GM04504 (cell line): ENCODE measurements around the gene CCDC40.

Source experiments
- DNase-seq: peaks from one replicate; pipeline ENCODE4 v3.0.0-alpha.2; 2012; ENCODE audit warnings: low read depth

Gene CCDC40

DNA sequence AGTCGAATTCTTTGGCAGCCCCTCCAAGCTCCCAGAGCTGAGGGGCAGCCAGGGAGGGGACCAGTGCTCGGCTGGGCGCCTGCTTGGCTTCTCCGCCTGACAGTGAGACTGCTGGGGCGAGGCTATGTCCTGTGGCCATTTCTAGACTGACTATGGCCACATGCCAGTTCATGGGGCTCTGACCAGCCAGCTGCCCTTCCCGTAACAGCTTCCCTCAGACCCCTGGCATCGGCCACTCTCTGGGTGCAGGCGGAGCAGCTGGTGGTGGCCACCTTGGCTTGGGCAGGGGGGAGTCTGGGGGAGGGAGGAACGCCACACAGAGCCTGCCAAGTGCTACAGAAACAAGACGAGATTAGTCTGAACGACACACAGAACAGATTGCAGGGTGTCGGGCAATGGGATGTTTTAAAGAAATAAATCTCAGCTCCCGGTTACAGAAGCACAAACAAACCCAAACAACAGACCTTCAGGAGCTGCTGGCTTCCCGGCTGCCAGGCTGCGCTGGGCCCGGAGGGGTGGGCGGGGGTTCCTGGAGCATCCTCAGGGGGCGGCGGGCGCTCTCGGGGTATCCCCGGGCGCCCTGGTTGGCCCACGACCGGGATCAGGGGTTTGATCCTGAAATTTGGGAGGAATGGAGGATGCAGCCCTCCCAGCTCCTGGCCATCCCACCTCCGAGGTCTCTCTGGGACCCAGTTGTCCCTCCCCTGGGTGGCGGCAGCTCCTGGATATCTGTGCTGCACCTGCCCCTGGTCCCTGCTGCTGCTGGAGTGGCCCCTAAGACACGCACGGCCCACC is 35.3 kb upstream of the CCDC40 start:
- no peak for DNase-seq

DNA sequence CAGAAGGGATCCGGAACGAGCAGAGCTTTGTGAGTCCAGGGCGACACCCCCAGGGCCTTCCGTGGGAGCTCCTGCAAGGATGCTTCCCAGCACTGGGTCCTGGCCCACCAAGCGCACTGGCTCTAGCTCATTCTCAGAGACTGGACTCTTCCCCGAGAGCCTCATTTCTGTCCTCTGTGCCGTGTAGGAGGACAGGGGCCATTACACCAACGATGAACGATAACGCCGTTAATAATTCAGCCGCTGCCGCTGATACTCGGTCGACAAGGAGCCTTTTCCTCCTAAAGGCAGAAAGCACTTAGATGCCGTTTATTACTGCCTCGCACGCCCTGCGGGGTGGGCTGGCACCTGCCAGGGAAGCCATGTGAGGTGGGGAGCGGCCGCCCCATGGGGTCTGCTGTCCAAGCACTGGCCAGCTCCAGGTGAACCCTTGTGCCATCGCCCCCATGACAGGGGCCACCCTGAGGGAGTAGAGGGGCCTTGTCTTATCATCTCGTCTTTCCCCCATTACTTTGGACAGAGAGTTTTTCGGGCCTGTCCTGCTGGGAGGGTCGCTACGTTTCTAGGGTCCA is 34.3 kb upstream of the CCDC40 start:
- DNase-seq, result no peak

GRCh38 chr17:80002690-80003490 is 33.6 kb upstream of the CCDC40 start:
- no peak for DNase-seq

DNA sequence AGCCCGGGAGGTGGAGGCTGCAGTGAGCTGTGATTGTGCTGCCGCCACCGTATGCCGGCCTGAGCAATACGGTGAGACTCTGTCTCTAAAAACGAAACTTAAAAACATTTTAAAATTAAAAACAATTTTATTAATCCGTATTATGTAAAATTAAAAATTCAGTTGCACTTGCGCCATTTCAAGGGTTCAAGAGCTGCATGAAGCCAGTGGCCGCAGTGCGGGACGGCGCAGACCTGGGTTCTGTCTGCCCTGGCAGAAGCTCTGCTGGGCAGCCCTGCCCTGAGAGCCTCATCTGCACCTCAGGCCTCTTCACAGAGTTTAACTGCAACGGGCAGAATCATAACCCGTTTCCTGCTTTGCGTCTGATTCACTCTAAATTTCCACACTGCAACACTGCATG is 32.5 kb upstream of the CCDC40 start:
- no peak for DNase-seq

GRCh38 chr17:80005360-80006338 is 30.8 kb upstream of the CCDC40 start:
- DNase-seq, result no peak

GRCh38 chr17:80006339-80006720 is 30.1 kb upstream of the CCDC40 start:
- DNase-seq, result no peak

DNA sequence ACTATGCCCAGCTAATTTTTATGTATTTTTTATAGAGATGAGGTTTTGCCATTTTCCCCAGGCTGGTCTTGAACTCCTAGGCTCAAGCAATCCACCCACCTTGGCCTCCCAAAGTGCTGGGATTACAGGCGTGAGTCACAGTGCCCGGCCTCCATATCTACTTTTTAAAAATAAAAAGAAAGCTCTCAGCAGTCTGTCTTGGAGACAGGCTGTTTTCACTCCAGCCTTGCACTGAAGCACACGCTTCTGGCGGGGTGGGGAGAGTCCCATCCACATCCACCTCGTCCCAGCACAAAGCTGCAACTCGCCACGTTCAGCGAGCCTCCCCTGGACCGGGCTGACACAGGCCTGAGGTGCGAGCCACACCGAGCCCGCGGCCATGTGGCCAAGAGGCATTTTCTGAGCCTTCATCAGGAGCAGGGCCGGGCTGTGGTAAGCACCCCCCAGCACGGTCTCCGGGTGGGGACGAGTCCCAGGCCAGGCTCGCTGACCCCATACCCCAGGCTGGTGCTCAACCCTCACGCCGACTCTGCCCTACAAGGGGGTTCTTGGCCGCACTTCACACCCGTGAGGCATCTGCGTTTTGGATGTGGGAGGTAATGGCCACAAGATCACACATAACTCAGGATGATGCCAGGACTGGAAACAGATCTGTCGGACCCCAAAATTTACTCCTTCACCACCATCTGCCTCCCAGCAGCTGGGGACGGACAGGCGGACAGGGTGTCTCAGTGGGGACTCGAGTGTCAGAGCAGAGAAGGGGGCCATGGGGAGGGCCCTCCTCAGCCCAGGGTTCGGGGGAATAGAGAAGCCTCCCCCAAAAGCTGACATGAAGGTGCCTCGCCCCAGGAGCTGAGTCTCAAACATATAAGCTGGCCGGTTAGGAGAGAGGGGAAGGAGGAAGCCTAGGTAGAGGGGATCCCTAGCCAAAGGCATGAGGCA is 29.4 kb upstream of the CCDC40 start:
- no peak for DNase-seq

DNA sequence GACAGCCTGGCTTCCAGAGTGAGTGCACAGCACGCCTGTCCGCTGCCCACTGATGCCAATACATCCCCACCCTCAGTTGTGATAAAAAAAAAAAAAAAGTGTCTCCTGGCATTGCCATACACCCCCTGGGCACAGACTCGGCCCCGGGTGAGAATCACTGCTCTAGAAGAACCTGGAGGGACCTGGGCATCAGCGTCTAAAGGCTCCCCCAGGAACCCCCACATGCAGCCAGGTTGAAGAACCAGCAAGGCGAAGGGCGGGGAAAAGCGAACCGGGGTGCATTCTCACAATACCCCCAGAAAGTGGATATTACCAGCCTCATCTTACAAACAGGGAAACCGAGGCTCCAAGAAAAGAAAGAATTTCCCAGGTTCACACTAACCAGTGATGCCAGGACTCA is 28.5 kb upstream of the CCDC40 start:
- no peak for DNase-seq

GRCh38 chr17:80008383-80008840 is 28.0 kb upstream of the CCDC40 start:
- DNase-seq, result no peak

DNA sequence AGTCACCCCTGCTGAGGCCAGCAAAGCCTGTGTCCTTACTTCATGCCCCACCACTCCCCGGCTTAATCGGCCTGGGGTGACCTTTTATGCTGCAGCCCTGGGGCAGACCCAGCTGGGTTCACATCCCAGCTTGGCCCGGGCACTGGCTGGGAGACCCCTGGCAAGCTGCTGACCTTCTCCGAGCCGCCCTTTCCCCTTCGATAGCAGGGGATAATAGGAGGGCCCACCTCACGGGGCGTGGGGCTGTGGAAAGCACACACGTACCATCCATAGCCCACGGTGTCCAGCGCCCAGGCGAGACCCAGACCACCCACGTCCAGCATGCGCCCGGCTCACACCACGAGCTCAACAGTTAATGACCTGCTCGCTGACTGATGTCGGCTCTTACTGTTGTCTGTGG is 27.6 kb upstream of the CCDC40 start:
- no peak for DNase-seq

- no peak for DNase-seq
These were observed 26.8 kb upstream of the CCDC40 start for GRCh38 chr17:80009391-80010282.

DNA sequence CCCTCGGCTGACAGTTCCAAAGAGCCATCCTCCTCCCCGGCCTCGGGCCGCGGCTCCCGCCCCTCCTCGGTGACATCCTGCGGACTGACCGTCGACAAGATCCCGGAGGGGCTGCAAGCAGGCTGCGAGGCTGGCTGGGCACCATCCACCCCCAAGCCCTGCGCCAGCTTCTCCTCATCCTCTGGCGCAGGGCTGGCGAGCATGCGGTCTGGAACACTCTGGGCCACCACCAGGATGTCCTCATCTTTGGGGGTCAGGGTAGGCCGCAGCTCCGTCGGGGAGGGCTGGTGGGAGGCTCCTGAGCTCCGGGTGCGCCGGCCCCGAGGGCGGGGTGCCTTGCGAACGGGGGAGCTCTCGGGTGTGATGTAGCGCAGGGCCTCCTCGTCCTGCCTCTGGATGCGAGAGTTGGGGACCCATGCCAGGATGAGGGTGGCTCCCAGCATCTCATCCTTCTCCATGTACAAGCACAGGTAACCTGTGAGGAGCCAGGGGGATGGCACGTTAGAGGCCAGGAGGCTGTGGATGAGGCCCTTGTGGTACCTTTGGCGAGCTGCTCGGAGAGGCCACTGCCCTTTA is 26.1 kb upstream of the CCDC40 start:
- DNase-seq, result no peak

DNA sequence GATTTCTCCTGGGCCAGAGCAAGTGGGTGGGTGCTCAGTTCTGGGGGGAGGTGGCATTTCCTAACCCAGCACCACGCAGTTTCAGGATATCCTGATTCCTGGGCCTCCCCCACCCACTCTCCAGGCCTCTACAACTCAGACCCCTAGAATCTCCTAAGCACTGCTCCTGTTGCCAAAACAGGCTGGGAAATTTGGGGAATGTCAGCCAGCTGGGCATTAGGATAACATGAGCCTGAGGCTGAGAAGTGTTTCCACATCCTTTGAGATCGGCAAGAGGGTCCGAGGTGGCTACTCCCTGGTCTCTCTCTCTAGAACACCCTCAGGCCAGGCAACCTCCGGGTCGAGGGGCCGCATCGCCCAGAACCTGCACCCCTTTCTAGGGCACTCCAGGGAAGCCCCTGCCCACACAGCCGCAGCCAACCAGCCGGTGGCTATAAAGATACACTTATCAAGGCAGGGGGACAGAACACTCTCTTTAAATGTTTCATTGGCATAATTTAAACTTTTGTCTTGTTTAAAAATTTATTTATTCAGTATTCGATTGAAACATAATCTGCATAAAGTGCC is 24.4 kb upstream of the CCDC40 start:
- DNase-seq, result no peak

- no peak for DNase-seq
These were observed 23.4 kb upstream of the CCDC40 start for GRCh38 chr17:80012765-80013741.

- no peak for DNase-seq
These were observed 19.0 kb upstream of the CCDC40 start for GRCh38 chr17:80017226-80018010.

DNA sequence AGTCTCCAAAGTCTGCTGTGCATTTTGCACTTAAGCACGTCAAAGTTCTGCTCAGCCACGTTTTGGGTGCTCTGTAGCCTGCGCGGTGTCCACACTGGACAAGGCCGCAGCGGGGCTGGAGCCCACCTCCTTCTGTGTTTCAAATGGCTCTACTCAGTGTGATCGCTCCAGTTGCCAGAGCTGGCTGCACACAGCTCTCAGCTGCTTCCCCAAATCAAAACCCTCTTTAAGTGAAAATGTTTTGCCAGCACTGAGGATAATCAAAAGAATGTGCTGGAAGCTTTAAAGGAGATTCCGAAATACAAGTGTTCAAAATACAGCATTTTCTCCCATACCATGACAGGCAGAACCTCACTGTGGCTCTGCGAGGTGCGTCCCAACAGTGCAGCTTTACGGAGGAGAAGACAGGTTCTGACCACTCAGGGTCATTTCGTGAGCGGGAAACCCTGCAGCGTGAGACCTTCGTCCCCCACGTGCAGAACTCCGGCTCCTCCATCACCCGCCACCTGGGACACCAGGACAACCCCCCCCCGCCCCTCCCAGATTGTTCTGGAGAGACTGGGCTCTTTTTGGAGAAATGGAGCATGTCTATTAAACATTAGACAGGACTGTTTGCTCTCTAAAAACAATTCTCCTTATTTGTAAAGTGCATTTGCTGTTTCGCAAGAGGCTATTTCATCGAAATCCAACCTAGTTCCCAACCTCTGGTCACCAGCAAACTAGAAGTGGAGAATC is 17.4 kb upstream of the CCDC40 start:
- no peak for DNase-seq
